Measurements from ENCODE around the gene TCTN3. TPM values are rescaled to one million over a fixed set of nuclear protein-coding genes. Genes with fewer than 3 reads are reported as not detected.
A peak's percentile ranks its signal among the peaks of the same experiment; 100 is the strongest.
"Not testable (repeated sequence)": the region's sequence is repeated elsewhere in the genome, so short reads cannot be mapped to it uniquely, and the experiment has no call there.

The TCTN3 gene
- total RNA-seq, 2 donors from 2014 or later = 18.1 to 24.7 TPM

GRCh38 chr10:95716466-95716865 is 22.7 kb upstream of the TCTN3 start:
- Mint-ChIP-seq H3K27me3 (peaks cover 22% of the 10 kb centered on the region), H3K27ac (no peak overlapping the region), H3K4me3 (no peak overlapping the region), H3K4me1 (no peaks in the 10 kb centered on the region), H3K36me3 (ENCODE audit: low read depth) (no peaks in the 10 kb centered on the region)
- no peaks in the 10 kb centered on the region for H3K9me3 ChIP-seq (ENCODE audit: control insufficient read depth, low read length, poor library complexity, severe bottlenecking)
- ATAC-seq (no peak), DNase-seq (no peak)

GRCh38 chr10:95711492-95711891 is 17.8 kb upstream of the TCTN3 start:
- H3K4me3 Mint-ChIP-seq = no peak overlapping the region
- DNase-seq (no peak), ATAC-seq (no peak)
- H3K27me3 Mint-ChIP-seq = no peaks in the 10 kb centered on the region
- H3K27ac Mint-ChIP-seq = no peak overlapping the region
- no peaks in the 10 kb centered on the region for H3K36me3 Mint-ChIP-seq (ENCODE audit: low read depth)
- H3K4me1 Mint-ChIP-seq = no peaks in the 10 kb centered on the region
- H3K9me3 ChIP-seq (ENCODE audit: control insufficient read depth, low read length, poor library complexity, severe bottlenecking) = no peaks in the 10 kb centered on the region

- Mint-ChIP-seq H3K36me3 (ENCODE audit: low read depth) (no peaks in the 10 kb centered on the region), H3K27me3 (no peaks in the 10 kb centered on the region), H3K4me1 (no peaks in the 10 kb centered on the region), H3K27ac (no peak overlapping the region), H3K4me3 (no peak overlapping the region)
- no peaks in the 10 kb centered on the region for H3K9me3 ChIP-seq (ENCODE audit: control insufficient read depth, low read length, poor library complexity, severe bottlenecking)
- ATAC-seq (no peak), DNase-seq (no peak)
Observed at GRCh38 chr10:95706990-95707389, 13.3 kb upstream of the TCTN3 start.

- no peak for DNase-seq
- no peak for ATAC-seq
- H3K4me1 Mint-ChIP-seq = no peaks in the 10 kb centered on the region
- H3K9me3 ChIP-seq (ENCODE audit: control insufficient read depth, low read length, poor library complexity, severe bottlenecking) = no peaks in the 10 kb centered on the region
- no peak overlapping the region for H3K27ac Mint-ChIP-seq
- no peak overlapping the region for H3K4me3 Mint-ChIP-seq
- no peaks in the 10 kb centered on the region for H3K36me3 Mint-ChIP-seq (ENCODE audit: low read depth)
- no peaks in the 10 kb centered on the region for H3K27me3 Mint-ChIP-seq
Observed at GRCh38 chr10:95706573-95706972, 12.8 kb upstream of the TCTN3 start.

GRCh38 chr10:95698415-95698814 is 4.7 kb upstream of the TCTN3 start:
- no peak for ATAC-seq
- H3K36me3 Mint-ChIP-seq (ENCODE audit: low read depth) = no peaks in the 10 kb centered on the region
- no peaks in the 10 kb centered on the region for H3K9me3 ChIP-seq (ENCODE audit: control insufficient read depth, low read length, poor library complexity, severe bottlenecking)
- no peak for DNase-seq
- peaks cover 2% of the 10 kb centered on the region for H3K4me1 Mint-ChIP-seq
- peaks cover 24% of the 10 kb centered on the region for H3K27me3 Mint-ChIP-seq
- no peak overlapping the region for H3K27ac Mint-ChIP-seq
- no peak overlapping the region for H3K4me3 Mint-ChIP-seq

GRCh38 chr10:95697429-95697828 is 3.7 kb upstream of the TCTN3 start:
- no peak for DNase-seq
- peaks cover 24% of the 10 kb centered on the region for H3K27me3 Mint-ChIP-seq

GRCh38 chr10:95694665-95695064 is 938 bp upstream of the TCTN3 start:
- H3K9me3 ChIP-seq (ENCODE audit: control insufficient read depth, low read length, poor library complexity, severe bottlenecking) = no peaks in the 10 kb centered on the region
- peaks cover 24% of the 10 kb centered on the region for H3K4me1 Mint-ChIP-seq
- H3K4me3 Mint-ChIP-seq = peak overlapping the region; percentile 95
- H3K27ac Mint-ChIP-seq = peak overlapping the region; percentile 98
- DNase-seq (no peak), ATAC-seq (no peak)
- H3K36me3 Mint-ChIP-seq (ENCODE audit: low read depth) = peaks cover 6% of the 10 kb centered on the region
- peaks cover 20% of the 10 kb centered on the region for H3K27me3 Mint-ChIP-seq

More at GRCh38 chr10:95697429-95697828, 3.7 kb upstream of the TCTN3 start:
- peaks cover 10% of the 10 kb centered on the region for H3K4me1 Mint-ChIP-seq
- peak overlapping the region; percentile 26 for H3K4me3 Mint-ChIP-seq
- ATAC-seq = no peak
- H3K27ac Mint-ChIP-seq = no peak overlapping the region
- no peaks in the 10 kb centered on the region for H3K9me3 ChIP-seq (ENCODE audit: control insufficient read depth, low read length, poor library complexity, severe bottlenecking)
- H3K36me3 Mint-ChIP-seq (ENCODE audit: low read depth) = no peaks in the 10 kb centered on the region

GRCh38 chr10:95693071-95693667 is 558 bp downstream of the TCTN3 start:
- H3K4me1 Mint-ChIP-seq = peaks cover 30% of the 10 kb centered on the region
- H3K27me3 Mint-ChIP-seq = peaks cover 9% of the 10 kb centered on the region
- ATAC-seq = no peak
- H3K4me3 Mint-ChIP-seq = peak overlapping the region; percentile 95
- peaks cover 10% of the 10 kb centered on the region for H3K36me3 Mint-ChIP-seq (ENCODE audit: low read depth)
- peak overlapping the region; percentile 98 for H3K27ac Mint-ChIP-seq
- DNase-seq = no peak
- H3K9me3 ChIP-seq (ENCODE audit: control insufficient read depth, low read length, poor library complexity, severe bottlenecking) = no peaks in the 10 kb centered on the region

- no peak overlapping the region for H3K27ac Mint-ChIP-seq
Observed at GRCh38 chr10:95691281-95691680, 2.4 kb downstream of the TCTN3 start.

GRCh38 chr10:95688648-95689047 is 5.1 kb downstream of the TCTN3 start:
- H3K9me3 ChIP-seq (ENCODE audit: control insufficient read depth, low read length, poor library complexity, severe bottlenecking) = no peaks in the 10 kb centered on the region
- DNase-seq = no peak
- Mint-ChIP-seq H3K27me3 (no peaks in the 10 kb centered on the region), H3K4me1 (peaks cover 30% of the 10 kb centered on the region), H3K4me3 (no peak overlapping the region), H3K27ac (no peak overlapping the region), H3K36me3 (ENCODE audit: low read depth) (peaks cover 17% of the 10 kb centered on the region)
- no peak for ATAC-seq

More at GRCh38 chr10:95691281-95691680, 2.4 kb downstream of the TCTN3 start:
- peaks cover 30% of the 10 kb centered on the region for H3K4me1 Mint-ChIP-seq
- ATAC-seq (no peak), DNase-seq (no peak)
- no peaks in the 10 kb centered on the region for H3K27me3 Mint-ChIP-seq
- H3K9me3 ChIP-seq (ENCODE audit: control insufficient read depth, low read length, poor library complexity, severe bottlenecking) = no peaks in the 10 kb centered on the region
- H3K4me3 Mint-ChIP-seq = no peak overlapping the region
- H3K36me3 Mint-ChIP-seq (ENCODE audit: low read depth) = peaks cover 11% of the 10 kb centered on the region

GRCh38 chr10:95683966-95684365 is 9.8 kb downstream of the TCTN3 start:
- no peaks in the 10 kb centered on the region for H3K9me3 ChIP-seq (ENCODE audit: control insufficient read depth, low read length, poor library complexity, severe bottlenecking)
- Mint-ChIP-seq H3K27me3 (no peaks in the 10 kb centered on the region), H3K27ac (no peak overlapping the region), H3K4me1 (peaks cover 7% of the 10 kb centered on the region), H3K36me3 (ENCODE audit: low read depth) (peaks cover 11% of the 10 kb centered on the region), H3K4me3 (no peak overlapping the region)
- ATAC-seq = no peak
- DNase-seq = no peak

GRCh38 chr10:95675403-95676116 is 18.2 kb downstream of the TCTN3 start:
- Mint-ChIP-seq H3K36me3 (ENCODE audit: low read depth) (no peaks in the 10 kb centered on the region), H3K27ac (no peak overlapping the region), H3K4me3 (no peak overlapping the region)

GRCh38 chr10:95674643-95675042 is 19.1 kb downstream of the TCTN3 start:
- H3K36me3 Mint-ChIP-seq (ENCODE audit: low read depth) = no peaks in the 10 kb centered on the region
- no peak for ATAC-seq
- no peaks in the 10 kb centered on the region for H3K27me3 Mint-ChIP-seq
- H3K27ac Mint-ChIP-seq = no peak overlapping the region
- DNase-seq = no peak
- no peaks in the 10 kb centered on the region for H3K4me1 Mint-ChIP-seq
- no peaks in the 10 kb centered on the region for H3K9me3 ChIP-seq (ENCODE audit: control insufficient read depth, low read length, poor library complexity, severe bottlenecking)
- H3K4me3 Mint-ChIP-seq = no peak overlapping the region

More at GRCh38 chr10:95675403-95676116, 18.2 kb downstream of the TCTN3 start:
- H3K9me3 ChIP-seq (ENCODE audit: control insufficient read depth, low read length, poor library complexity, severe bottlenecking) = no peaks in the 10 kb centered on the region
- Mint-ChIP-seq H3K27me3 (no peaks in the 10 kb centered on the region), H3K4me1 (no peaks in the 10 kb centered on the region)
- ATAC-seq (no peak), DNase-seq (no peak)

GRCh38 chr10:95672641-95673040 is 21.1 kb downstream of the TCTN3 start:
- H3K27me3 Mint-ChIP-seq; H3K27ac Mint-ChIP-seq; H3K4me3 Mint-ChIP-seq; H3K36me3 Mint-ChIP-seq (ENCODE audit: low read depth); H3K9me3 ChIP-seq (ENCODE audit: control insufficient read depth, low read length, poor library complexity, severe bottlenecking); ATAC-seq; DNase-seq; H3K4me1 Mint-ChIP-seq: not testable (repeated sequence)
